M059J (cell line): ENCODE measurements around the gene C10orf71. TPM values are rescaled to one million over a fixed set of nuclear protein-coding genes. Genes with fewer than 3 reads are reported as not detected.

Experiments
- DNase-seq: peaks from one replicate; pipeline ENCODE4 v3.0.0-alpha.2; 2012; ENCODE audit warnings: low read depth
- total RNA-seq: library from RNA; depleted of rRNA; stranded (reverse); fragments of >200 nt; shearing (Covaris generic); gene quantifications from 2 replicates; pipeline ENCODE4 v1.2.3, GENCODE V29; 2014; rRNA removed

C10orf71 gene, protein sequence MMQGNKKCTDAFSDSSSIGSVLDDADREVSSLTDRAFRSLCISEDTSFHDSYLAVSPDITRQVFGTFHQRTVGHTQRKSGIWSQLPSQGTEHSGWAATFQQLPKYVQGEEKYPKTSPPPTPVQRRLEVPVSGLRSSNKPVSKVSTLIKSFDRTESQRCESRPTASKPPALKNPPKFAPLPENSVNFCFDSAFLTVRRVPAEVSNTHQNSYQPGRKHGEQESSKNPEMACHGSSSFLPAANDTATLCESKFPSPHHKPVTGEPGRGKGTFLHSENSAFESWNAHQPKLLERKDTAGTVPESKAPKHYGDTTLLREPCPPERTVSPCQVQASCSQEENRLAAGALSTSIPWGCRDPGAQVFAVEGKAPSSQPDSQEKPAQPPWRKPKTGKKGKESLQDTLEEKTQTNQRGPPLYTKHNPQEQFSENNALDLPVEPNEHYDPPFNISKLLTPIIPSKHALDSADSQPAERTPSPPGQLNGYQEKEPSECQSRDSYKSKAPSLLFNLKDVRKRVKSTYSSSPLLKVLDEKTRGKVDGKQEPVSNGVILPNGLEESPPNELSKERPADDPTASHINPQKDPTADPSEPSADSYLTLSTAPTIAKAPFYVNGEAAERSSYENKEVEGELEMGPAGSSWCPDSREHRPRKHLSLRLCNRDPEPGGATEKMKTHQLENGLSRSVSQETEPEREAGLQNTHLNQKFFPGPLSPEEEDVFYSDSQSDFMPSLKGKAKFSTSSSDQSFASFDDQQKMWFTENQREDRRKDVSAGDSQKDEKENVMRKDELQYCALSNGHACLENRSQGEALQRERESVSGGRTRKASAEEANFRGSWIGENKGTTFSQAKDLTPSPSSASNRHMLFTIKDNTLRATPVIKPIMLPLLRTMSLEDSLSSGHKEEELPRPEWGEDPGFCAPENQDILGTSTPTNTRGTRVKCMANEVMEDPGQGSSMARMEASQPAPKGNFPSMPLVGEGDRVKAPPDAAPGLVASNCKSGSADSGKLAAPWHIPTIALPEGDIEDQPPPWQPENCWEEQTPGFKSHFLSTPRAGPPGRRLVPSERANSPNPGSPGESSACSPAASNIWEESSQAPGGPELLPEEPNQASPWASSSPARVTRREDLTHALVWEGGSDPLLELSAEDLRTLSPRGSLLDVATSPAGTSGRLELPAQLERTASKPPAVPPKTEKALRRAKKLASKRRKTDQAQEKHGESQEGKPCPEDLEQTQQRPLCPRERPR (N-terminal part only)
- not detected in 2 replicates for total RNA-seq

DNA sequence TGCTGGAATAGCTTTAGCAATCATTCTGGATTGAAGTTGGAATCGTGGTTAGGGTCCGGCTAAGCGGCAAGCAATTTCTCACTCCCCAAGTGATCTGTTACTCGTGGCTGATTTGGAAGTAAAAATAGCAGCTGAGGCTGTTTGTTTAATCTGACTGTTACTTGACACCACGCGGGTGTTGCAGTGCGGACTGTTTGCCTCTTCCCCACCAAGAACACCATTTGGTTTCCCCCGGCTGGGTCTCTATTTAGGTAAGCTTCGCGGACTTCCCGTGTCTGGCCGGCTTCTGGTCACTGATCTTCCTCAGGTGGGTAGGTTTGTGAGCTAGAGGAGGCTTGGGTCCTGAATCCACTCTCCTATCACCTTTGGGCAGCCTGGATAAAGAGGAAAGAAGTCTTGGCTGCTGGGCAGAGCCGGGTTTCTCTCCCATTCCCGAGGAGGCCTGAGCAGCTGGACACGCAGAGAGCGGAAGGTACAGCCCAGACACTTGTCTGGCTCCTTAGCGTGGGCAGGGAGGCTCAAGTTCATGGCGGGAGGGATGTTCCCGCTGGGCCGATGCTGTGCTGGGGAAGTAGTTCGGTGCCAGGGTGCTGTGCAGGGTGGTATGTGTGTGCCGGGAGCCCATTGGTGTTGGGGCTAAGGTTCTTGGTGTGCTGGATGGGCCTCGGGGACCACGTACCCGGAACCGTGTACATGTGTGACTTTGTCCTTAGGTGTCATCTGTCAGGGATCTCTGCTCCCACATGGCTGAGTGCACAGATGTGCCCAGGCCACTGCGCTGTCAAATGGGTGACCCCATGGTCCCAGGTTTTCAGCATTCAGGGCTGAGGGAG, at the start of gene C10orf71:
TSS of gene C10orf71 (plus strand) at position 188 of the 833 bp plus-strand sequence. CDS start 23,376 bp downstream, outside the sequence.
- no peak for DNase-seq

GRCh38 chr10:49252313-49253034, 46.5 kb upstream of the C10orf71 start:
- no peak for DNase-seq

GRCh38 chr10:49253340-49253906, 45.5 kb upstream of the C10orf71 start:
- no peak for DNase-seq

GRCh38 chr10:49254150-49254549, 44.8 kb upstream of the C10orf71 start:
- no peak for DNase-seq

- DNase-seq: no peak
These were observed 44.2 kb upstream of the C10orf71 start for GRCh38 chr10:49254556-49255318.

DNA sequence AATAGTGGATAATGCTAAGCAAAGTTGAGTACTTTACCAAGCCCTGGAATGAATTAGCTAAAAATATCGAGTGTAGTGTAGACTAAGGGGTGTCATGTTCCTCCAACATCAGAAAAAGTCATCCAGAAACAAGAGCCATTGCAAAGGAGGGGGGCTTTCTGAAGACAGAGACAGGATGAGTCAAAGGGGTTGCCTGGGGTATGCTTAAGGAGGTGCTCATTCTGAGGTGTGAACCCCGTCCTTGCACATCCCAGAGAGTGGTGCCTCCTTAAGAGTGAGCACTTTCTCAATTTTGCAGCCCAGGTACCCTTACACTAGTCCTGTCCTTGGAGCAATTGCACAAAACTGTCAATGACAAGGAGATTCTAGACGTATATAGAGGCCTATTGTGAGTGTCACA, 43.1 kb upstream of the C10orf71 start:
- DNase-seq: no peak

- no peak for DNase-seq
These were observed 41.8 kb upstream of the C10orf71 start for GRCh38 chr10:49257154-49257553.

DNA sequence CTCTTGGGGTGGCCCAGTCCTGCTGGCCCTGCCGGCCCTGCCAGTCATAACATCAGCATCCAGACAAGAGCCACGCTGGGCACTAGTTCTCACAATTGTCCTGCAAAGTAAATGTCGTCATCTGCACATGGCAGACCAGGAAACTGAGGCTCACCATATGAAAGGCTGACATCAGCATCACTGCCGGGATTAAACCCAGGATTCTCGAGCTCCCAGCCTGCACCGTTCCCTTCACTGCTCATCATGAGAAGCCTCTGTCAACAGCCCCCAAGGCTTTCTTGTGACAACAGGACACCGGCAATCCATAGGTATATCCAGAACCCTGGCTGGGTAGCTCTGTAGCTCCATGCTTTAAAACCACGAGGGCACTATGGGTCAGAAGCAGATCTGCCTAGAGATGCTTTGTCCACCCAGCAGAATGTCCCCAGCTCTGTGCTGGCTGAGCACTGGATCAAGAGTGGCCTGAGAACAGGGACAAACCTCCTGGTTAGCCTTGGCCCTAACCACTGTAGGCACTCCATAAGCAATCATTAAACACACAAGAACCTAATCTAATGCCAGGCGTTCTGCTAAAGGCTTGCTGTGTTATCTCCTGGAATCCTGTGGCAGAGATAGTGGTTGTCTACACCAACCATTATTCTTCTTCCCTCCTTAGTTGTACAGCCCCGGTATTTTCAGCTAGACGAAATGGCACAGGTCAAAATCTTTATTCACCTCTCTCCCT, 41.2 kb upstream of the C10orf71 start:
- DNase-seq: no peak

DNA sequence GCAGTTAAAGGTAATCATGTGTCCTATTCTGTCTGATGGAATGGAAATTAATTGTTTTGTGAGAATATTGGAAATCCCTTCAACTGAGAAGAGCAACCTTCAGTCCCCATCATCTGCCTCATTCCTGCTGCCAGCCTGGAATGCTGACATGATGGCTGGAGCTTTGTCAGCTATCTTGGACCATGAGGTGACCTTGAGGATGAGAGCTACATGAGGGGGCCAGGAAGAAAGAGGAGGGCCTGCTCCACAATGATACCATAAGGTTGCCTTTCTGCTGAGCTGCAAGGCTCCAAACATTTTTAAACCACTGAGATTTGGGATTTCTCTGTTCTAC, 40.7 kb upstream of the C10orf71 start:
- no peak for DNase-seq

- DNase-seq: no peak
These were observed 38.2 kb upstream of the C10orf71 start for GRCh38 chr10:49260644-49261296.

DNA sequence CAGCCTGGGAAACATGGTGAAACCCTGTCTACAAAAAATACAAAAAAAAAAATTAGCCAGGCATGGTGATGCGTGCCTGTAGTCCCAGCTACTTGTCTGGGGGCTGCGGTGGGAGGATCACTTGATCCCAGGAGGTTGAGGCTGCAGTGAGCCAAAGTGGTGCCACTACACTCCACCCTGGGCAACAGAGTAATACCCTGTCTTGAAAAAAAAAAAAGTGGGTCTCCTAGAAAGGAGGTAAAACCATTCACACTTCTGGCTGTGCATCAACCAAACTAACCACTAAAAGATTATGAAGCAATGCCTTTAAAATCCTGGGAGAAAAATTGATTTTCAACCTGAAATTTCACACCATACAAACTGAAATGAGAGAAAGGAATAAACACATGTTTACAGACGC, 35.4 kb upstream of the C10orf71 start:
- DNase-seq: no peak

GRCh38 chr10:49264177-49264677, 34.7 kb upstream of the C10orf71 start:
- DNase-seq: no peak

DNA sequence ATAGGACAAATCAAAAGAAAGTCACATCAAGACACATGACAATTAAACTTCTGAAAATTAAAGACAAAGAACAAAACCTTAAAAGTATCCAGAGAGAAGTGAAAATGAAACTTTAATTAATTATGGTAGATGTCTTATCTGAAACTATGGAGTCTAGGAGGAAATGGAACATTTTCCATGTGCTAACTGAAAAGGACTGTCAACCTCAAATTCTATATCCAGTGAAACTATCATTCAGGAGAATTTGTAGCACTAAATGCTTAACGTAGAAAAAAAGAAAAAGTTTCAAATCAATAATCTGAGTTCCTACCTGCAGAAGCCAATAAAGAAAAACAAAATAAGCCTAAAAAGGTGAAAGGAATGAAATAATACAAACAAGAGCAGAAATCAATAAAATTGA, 33.1 kb upstream of the C10orf71 start:
- DNase-seq: no peak

DNA sequence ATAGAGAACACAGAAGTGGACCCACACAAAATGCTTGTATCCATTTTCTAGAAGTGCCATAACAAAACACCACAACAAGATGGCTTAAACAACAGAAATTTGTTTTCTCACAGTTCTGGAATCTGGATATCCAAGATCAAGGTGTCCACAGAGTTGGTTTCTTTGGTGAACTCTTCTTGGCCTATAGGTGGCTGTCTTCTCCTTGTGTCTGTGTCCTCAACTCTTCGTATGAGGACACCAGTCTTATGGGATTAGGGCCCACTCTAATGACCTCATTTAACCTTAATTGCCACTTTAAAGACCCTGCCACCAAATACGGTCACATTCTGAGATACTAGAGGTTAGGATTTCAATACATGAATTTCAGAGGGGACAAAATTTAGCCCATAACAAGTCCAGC, 30.8 kb upstream of the C10orf71 start:
- no peak for DNase-seq

- no peak for DNase-seq
These were observed 29.4 kb upstream of the C10orf71 start for GRCh38 chr10:49269523-49269922.

- DNase-seq: no peak
These were observed 28.4 kb upstream of the C10orf71 start for GRCh38 chr10:49270565-49270964.

DNA sequence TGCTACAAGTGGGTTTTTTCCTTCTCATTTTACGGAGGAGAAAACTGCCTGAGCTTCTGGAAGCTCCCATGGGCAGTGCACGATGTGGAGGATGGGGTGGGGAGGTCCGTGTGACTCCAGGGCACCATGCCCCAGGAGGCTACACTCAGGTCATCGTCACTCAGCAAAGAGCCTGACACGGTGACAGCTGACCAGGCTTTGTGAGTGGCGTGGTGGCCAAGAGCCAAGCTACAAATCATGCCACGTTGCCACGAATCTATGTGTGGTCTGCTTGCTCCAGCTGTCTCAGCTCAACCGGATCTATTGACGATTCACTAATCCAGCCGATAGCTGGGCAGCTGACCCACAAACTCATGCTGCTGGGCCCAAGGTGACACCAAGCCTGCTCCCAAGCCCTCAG, 27.6 kb upstream of the C10orf71 start:
- no peak for DNase-seq
